Measurements from ENCODE around the gene SMCO4.

SMCO4 gene

GRCh38 chr11:93528757-93529645 lies 14.2 kb downstream of the SMCO4 start:
- no peak for DNase-seq (ENCODE audit: low spot score)

DNA sequence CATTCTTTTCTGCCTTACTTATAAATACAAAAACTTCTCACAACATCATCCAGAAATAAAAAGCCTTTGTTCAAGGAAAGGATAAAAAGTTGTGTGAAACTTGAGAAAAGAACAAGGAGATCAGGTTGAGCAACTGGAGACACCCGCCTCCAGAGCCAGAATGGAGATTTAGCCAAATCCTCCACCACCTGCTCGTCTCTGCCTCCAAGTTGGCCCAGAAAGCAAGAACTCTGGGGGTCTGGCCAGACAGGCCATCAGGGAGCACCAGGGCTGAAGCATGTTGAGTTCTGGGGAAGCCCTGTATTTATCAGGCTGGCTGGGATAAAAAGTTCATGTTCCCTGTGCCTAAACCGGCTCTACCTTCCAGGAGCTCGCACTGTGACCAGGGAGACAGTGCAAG lies 14.9 kb downstream of the SMCO4 start:
- no peak for DNase-seq (ENCODE audit: low spot score)

GRCh38 chr11:93526641-93527583 lies 16.3 kb downstream of the SMCO4 start:
- no peak for DNase-seq (ENCODE audit: low spot score)

DNA sequence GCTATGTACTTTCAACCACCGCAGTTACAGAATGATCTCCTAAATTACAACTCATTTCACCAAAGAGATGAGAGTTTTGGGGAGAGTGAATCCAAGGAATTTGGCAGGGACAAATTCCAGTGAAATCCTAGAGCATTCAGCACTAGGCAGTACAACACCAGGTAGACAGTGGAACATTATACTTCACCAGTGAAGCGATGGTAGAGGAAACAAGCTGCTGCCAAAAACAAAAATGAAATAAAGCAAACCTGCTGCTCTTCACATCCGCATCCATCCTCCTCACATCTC lies 16.9 kb downstream of the SMCO4 start:
- no peak for DNase-seq (ENCODE audit: low spot score)

DNA sequence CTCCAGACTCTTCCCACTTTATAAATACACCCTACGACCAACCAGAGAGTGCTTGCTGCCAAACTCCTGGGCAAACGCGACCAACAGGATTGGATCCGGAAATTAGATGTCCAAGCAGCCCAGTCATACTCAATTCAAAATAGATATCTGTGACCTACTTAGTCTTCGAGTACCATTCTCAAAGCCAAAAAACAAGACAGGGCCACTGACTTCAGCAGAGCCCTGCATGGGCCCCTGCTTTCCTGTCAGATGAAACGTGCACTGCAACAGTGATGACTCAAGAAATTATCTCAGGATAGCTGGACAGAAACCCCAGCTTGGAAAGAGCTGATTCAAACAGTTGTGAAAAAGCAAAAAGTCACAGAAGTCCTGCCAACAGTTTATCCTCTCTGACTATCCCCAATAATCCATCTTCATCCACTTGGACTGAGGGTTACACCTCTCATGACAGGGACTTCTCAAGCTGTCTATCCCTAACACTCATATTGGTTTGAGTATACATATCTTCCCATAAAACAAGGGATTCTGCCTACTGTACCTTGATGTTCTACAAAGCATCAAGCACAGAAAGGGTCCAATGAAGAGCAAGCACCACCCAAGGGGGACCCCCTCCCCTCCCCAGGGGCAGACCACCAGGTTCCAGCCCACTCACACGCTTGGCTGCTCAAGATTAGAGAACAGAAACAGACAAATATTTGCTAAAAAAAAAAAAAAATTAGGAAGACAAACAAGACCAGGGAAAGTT lies 17.4 kb downstream of the SMCO4 start:
- DNase-seq (ENCODE audit: low spot score): peak; percentile 63

DNA sequence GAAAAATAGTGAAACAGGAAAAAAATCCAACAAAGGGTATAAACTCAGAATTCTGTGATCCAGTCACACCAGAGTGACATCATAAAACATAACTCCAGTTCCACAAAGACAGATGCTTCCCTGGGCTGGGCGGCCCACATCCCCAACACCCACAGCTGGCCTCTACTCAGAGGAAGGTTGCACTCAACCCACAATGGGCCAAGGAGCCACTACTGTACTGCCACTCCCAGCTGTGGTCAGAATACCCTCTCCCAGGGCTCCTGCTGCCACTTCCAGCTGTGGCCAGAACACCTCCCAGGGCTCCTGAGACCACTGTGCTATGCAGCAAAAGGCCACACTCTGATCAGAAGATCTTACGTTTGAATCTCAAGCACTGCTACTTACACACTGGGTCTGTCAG lies 18.3 kb downstream of the SMCO4 start:
- no peak for DNase-seq (ENCODE audit: low spot score)

DNA sequence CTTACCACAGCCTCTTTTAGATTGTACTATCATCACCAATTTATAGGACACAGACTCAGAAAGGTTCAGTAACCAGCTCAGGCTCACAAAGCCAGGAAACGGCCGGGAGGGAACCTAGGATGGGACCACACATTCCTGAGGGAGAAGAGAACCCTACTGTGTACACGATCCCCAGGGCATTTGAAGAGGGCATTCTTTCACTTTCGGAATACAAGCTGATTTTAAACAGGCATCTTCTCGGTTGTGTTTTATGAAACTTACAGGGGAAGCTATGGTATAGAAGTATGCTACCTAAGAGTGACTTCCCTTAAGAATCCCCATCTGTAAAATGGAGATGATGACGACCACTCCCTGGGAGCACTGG lies 19.0 kb downstream of the SMCO4 start:
- DNase-seq (ENCODE audit: low spot score): no peak

- DNase-seq (ENCODE audit: low spot score): no peak
Measured at GRCh38 chr11:93520726-93521509, 22.3 kb downstream of the SMCO4 start.

DNA sequence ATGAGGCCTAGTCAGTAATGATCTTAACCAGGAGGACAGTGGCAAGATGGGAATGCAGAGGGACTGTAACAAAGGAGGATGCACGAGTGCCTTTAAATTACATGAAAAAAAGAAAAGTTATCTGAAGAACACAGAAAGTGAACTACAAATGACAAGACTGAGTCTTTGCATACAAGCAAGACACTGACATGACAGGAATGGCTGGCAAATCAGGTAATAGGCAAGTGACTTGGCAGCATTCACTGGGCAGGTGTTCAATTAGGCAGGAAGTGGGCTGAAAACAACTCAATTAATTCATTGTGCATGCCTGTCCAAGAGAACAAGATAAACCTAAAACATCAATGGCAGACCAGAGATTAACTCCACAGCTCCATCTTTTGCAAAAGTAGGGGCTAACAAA lies 24.0 kb downstream of the SMCO4 start:
- no peak for DNase-seq (ENCODE audit: low spot score)

GRCh38 chr11:93518081-93518480 lies 25.1 kb downstream of the SMCO4 start:
- no peak for DNase-seq (ENCODE audit: low spot score)

DNA sequence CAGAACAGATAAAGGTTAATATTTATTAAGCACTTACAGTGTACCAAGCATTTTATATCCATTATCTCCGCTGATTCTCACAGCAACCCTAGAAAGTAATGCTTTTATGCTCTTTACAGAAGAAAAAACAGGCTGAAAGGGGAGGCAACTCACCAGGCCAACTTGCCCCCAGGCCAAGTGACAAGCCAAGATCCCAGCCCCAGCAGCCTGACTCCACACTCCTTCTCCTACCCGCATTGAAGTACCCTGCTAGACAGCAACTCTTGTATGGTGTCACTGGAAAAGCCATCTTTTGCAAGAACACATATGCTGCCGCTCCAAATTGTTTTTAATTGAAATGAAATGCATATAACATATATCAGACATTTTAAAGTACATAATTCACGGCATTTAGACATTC lies 25.6 kb downstream of the SMCO4 start:
- no peak for DNase-seq (ENCODE audit: low spot score)

- no peak for DNase-seq (ENCODE audit: low spot score)
Measured at GRCh38 chr11:93517041-93517440, 26.1 kb downstream of the SMCO4 start.

- DNase-seq (ENCODE audit: low spot score): no peak
Measured at GRCh38 chr11:93515441-93516025, 27.7 kb downstream of the SMCO4 start.

DNA sequence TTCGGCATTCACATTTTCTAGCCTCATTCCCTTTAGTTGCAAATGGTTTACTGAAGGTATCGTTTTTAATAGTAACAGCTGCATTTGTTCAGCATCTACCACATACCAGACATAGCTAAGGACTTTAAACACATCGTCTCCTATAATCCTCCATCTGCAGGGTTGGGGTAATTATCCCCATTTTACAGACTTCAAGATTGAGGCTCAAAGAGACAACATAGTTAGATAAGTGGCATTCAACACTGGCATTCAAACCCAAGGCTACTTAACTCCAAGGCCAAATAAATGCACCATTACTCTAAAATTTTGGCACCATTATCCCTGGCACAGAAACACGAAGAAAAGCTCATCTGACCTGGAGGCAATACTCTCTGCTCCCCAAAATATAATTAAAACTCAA lies 28.5 kb downstream of the SMCO4 start:
- DNase-seq (ENCODE audit: low spot score): no peak

- DNase-seq (ENCODE audit: low spot score): no peak
Measured at GRCh38 chr11:93513772-93514171, 29.4 kb downstream of the SMCO4 start.

DNA sequence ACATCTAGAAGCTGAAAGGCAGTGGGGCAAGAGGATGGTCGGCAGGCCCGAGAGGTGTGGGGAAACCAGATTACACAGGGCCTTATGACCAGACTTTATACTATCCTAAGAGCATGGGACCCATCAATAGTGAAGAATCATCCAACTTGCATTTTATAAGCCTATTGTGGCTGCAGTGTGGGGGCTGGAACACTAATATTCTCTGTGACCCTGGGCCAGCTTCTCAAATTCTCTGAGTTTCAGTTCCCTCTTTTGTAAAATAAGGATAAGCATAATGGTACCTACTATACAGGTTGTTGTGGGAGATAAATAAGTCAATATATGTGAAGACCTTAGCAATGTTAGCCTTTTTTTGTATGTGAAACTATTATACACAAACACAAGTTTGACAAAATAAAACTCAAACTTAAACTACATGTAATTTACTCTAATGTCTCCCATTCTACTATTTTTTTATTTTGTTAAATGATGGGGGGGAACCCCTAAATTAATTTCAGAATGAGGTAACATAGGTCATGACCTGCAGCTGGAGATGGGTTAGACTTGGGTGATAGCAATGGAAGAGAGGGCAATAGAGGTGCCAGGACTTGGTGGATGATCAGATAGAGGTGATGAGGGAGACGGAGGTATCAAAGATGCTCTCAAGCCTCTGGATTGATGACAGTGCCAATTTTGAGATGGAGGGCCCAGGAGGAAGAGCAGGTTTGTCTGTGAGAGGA lies 30.1 kb downstream of the SMCO4 start:
- DNase-seq (ENCODE audit: low spot score): no peak

DNA sequence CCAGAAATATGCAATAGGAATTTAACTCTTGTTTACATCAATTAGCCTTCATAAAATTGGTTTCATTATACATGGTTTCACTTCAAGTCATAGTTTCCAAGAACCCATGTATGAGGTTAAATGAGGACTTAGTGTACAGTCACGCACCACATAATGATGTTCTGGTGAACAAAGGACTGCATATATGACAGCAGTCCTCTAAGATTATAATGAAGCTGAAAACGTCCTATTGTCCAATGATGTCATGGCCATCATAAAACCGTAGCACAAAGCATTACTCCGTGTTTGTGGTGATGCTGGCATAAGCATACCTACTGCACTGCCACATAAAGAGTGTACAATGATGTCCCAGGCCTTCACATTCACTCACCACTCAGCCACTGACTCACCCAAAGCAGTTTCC lies 31.1 kb downstream of the SMCO4 start:
- DNase-seq (ENCODE audit: low spot score): no peak

DNA sequence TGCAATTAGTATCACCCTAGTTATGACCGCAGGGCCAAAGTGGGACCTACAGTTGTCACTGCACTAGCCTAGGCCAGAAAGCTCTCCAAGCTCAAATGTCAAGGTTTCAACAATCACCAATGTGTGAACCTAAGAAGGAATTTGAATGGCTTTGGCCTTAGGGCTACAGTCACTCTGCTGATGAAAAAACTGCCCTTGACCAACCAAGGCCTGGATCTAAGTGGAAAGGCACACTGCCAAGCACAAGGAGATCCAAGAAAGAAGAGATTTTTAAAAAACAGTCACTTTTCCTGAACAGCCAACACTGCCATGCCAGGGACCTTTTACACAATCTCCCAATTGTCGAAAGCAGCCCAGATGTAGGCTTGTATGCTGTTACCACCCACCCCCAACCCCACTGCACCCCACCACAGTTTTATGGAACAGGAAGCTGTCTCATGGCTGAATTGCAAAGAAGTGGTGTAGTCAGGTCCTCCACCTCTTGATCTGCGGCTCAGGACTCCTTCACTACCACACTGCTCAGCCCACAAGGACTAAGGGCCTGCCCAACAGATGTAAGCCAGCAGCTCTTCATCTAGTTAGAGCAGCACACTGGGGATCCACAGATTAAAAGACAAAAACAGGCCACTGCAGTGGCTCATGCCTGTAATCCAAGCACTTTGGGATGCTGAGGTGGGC lies 32.9 kb downstream of the SMCO4 start:
- DNase-seq (ENCODE audit: low spot score): no peak

GRCh38 chr11:93507517-93507916 lies 35.7 kb downstream of the SMCO4 start:
- no peak for DNase-seq (ENCODE audit: low spot score)

DNA sequence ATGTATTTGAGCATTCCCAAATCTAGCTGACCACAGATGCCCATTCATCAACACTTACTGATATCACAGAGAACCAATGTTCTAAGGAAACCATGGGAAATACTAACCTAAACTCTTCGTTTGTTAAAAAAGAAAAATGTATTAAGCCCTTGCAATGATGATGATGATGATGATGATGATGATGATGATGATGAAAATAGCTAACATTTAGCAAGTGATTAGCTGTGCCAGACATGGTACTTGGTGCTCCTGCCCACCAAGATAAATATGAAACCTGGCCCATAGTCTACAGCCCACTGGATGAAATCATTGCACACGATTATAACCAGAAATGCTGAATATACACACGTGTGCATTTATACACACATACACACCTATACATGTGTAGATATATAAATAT lies 37.5 kb downstream of the SMCO4 start:
- DNase-seq (ENCODE audit: low spot score): no peak

Data from AG08395 (cell line).